SHP77 treated with DMSO at 0.1 percent for 48 hours (cell line): Measurements from ENCODE around the gene ARHGAP15.

ENCODE experiments used
- DNase-seq: peaks from one replicate; lab custom pipeline; 2025; lab: John Stamatoyannopoulos, UW

ARHGAP15 gene

DNA sequence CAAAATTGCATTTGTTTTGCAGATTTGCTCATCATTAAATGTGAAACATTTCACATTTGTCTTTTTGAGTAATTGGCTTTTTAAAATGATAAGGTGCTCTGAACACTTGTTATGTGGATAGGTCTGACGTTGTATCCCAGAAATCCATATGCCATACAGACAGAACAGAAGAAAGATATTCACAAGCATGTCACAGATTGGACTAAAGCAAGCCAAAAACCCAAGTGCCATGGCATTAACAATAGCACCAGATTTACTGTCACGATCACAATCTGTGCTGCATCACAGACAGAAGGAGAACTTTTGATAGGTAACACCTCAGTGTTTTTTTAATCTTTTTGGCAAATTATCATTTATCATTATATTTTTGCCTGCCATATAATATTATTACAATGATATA, 272.6 kb downstream of the ARHGAP15 start:
- no peak for DNase-seq

DNA sequence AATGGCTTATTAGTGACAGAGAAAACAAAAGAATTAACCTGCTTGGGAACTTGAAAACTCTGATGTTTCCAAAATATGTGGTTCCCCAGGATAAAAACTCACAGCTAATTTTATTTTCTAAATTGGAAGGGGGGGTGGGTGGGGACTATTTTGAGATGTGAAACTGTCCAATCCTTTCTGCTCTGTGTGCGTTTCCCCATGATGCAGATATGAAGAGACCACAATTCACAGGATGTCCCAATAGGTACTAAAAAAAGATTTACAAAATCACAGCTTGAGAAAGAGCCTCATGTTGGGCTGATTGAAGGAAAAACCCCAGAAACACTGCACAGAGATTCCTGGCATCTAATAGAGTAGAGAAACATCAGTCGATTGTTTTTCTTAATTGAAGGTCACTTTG, 273.2 kb downstream of the ARHGAP15 start:
- no peak for DNase-seq

DNA sequence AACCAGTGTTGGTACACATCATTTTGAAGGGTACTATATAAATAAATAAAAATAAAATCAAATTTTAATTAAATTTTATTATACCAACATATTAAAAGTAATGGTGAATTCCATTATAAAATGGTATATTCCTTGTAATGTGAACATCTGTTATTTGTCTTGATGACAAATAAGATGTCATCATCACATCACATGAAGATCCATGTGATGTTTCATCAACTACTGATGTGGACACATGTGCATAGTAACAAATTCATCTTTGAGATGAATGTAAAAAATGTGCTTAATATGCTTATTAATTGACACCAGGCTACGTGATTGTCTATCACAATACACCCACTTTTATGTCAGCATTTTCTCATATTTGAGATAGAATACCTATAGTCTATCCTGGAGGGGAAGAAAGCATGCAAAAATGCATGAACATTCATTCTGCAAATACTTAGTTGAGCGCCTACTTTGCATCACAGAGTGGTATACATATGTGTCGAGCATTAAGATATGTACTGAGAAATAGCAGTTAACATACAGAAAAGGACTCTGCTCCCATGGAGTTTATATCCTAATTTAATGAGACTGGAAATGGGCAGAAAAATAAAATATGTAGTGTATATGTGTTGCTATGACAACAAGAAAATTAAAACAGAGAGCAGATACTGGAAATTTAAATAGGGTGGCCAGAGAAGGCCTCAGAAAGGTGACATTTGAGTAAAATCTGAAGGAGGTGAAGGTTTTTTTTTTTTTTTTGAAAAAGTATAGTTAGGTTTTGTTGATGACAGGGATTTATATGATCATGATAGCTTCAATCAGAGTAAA, 281.1 kb downstream of the ARHGAP15 start:
- no peak for DNase-seq

DNA sequence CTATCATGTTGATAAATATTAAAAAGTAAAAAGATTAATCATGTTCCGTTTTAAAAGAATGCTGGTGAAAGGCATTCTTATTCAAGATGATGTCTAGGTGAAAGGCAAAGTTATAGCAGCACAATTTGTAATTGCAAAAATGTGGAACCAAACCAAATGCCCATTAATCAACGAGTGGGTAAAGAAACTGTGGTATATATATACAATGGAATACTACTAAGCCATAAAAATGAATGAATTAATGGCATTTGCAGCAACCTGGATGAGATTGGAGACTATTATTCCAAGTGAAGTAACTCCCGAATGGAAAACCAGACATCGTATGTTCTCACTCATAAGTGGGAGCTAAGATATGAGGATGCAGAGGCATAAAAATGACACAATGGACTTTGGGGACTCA, 286.4 kb downstream of the ARHGAP15 start:
- no peak for DNase-seq

DNA sequence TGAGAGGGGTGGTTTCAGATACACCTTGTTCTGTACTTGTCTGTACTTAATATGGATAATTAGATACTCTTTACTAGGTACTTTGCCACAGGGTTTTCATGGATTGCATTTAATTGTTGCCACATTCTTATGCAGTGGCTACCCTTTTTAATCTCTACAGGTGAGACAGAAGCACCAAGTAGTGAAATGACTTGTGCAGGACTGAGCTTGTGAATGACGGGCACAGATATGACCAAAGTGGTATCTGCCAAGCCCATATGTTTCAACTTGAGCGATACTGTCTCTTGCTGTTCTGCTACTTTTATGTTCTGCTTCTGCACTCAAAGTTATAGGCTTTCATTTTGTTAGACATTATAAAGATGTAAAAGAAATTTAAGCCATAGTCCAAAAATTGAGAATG, 288.2 kb downstream of the ARHGAP15 start:
- DNase-seq = no peak

DNA sequence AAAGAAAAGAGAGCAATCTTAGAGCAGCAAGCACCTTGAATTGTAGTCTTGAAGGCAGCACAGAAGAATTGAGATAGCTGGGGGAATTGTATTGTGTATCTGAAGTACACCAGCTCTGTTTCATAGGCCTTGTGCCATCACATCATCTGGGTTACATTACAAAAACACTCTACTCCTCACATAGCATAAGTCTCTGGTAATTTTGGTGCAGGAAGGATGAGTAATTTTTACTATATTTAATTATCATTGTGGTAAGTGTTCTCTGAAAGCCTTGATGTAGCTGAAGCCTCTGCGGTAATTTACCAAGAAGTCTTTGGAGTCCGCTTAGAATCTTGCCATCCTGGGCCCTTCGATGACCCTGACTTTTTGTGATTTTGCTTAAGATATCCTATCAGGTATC, 291.1 kb downstream of the ARHGAP15 start:
- no peak for DNase-seq

DNA sequence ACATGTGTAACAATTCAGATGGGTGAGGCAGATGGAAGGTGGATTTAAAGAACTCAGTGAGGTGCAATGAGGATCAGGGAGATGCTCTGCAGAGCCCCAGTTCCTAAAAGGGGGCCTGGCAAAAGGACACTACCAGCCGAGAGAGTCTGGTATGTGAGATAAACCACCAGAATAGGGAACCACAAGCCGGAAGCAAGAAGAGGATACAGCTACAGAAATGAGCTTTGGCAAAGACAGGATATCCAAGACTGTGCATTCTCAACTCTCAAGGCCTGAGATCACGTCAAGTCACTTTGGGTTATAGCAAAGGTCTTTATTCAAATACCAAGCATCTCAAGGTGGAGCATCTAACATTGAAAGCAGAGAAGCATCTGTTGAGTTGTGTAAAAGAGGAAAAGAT, 293.5 kb downstream of the ARHGAP15 start:
- no peak for DNase-seq

DNA sequence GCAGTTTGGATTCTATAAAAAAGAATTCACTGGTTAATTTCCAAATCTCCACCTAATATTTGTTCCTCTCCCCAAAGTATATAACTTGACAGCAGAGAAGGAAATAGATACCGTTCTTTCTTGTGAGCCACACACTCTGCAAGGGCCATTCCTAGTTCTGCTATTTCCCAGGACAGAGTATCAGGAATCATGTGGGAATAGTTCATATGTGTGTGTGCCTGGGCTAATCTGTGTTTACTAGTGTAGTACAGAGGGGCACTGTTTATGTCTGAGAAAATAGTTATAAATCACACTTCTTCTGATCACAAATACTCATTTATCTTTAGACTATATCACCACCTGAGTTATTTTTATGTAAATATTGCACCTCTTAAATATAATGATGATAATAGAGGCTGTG, 296.7 kb downstream of the ARHGAP15 start:
- no peak for DNase-seq

DNA sequence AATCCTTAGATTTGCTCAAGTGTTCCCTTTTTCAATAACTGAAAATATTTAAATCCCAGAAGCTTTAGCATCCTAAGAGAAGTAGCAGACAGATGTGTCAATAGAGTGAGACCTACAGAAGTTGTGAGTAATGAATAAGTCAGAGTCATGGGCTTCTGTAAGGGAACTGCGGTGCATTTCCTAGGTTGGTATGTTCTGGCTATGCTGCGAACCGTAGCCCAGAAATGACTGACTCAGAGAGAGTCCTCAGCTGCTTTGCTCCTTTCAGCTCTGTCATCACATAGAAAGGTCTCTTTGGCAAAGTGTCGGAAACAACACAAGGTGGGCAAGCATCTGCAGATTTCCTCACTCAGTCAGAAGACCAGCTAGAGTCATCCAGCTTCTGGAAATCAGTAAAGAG, 297.1 kb downstream of the ARHGAP15 start:
- no peak for DNase-seq

DNA sequence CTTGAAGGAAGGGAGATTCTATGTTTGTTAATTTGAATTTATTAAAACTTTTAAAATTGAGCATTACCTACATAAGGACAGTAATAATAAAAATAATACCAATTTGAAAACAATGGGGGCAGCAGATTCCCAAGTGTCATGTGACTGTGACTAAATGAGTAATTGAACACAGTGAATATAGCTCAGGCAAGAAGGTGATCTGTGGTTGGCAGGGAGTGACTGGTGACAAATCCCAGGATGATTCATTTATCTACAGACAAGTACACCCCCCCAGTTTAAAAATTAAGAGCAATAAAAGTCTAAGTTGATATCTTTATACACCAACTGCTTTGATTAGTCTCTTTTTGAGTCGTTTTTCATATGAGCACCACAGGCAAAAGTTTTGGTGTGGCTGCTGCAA, 299.5 kb downstream of the ARHGAP15 start:
- DNase-seq = no peak

DNA sequence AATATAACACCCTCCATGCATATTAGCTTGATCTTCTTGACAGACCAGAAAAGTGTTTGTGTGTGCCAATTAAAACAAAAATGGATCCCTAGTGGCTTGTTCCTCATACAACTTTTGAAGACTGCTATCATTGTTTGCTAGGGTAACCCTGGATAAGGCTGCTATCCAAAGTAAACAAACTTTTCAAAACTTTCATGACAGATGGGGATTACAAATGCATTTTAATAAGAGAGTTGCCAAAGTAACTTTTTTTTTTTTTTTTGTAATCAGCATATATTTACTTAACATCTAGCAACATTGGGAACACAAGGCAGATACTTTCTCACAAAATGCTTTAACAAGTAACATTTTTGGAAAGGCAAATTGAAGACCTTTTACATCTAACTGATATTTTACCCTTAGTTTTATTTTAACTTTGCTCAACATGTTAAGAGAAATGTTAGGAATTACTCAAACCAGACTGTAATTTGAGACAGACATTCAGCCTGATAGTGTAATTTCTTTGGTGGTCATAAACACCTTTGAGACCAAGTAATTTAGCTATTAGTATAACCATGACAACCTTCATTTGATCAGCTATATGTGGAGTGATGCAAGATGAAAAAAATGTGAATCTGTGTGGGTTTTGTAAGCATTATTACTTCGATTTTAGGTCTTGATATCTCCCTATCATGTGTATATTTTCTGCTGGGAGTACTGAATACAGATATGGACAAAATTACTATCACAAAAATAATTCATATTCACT, 300.9 kb downstream of the ARHGAP15 start:
- no peak for DNase-seq

DNA sequence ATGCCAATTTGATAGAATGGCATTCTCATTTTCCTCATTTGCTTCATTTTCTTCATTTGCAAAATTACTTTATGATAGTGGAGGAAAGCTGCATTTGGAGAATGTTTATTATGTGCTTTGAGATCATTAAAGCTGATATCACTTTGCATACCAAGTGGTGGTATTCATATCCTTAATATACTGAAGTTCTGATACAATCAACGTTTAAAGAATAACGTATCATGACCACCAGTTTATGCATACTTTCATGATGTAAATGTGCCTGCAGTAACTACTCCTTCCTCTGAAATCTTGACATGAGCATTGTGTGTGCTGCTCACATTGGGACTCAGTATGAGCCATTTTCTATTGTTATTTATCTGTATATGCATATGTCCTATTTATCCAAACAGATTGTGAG, 302.1 kb downstream of the ARHGAP15 start:
- no peak for DNase-seq

DNA sequence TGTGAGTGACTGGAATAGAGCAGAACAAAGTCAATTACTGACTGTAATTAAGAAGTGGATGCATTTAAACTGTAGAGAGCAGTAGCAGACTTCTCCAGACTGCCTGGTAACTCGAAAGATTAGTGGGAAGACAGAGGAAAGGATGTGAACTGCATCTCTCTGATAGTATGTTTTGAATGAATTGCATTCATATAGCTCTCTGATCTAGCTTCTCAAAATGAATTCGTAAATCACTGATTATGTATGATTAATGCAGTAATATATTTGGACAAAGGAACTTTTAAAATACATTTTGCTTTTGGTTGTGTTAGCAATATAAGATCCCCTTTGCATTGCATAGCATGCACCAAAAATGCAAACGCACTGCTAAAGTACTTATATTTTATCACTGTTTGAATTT, 304.0 kb downstream of the ARHGAP15 start:
- DNase-seq = no peak

DNA sequence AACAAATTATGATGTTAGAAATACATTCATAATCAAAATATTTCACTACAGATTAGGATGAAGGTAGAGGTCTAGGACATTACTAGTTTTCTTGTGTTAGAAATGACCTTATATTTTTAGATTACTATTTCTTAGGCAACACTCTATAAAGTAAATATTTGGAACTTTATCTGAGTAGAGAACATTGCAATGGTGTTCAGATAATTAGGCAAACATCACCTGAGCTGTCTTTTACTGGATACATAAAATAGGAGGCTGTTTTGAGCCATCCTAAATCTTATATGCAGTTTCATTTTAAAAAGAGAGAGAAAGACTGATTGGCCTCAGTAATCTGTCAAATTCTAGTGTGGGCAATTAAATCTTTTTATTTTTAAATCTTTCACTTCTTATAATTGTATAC, 304.6 kb downstream of the ARHGAP15 start:
- DNase-seq = no peak

DNA sequence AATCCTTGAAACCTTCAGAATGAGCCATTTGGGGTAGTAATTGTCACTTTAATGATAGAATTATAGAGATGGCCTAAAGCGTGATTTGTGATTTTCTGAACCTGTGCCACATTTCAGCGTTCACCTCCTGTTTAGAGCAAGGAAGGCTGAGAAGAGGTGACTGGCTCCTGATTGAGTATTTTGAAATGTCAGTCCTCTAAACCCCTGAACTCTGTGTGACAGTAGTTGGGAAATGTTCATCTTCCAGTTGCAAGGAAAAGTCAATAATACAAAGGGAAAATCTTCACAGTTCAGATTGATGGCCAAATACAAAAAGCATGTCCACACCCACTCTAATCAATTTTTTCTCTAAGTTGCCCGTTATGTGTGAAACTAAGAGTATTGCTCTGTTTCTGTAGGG, 305.2 kb downstream of the ARHGAP15 start:
- no peak for DNase-seq

DNA sequence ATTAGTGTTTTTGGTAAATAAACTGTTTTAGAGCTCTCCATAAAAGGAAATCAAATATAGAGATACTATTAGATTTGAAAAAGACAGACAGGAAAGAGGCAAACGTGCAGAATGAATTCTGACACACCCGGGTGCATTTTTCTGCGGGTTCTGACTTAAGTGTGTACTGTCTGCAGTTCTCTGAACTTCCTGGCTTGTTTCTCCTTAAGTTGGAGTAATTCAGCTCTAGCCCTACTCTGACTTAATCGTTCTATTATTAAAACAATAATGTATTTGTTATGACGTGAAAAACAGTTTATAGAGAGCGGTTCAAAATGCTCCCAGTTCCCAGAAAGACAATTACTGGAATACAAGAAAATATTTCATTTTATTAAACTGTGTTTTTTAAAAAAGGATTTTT, 305.9 kb downstream of the ARHGAP15 start:
- DNase-seq = no peak

DNA sequence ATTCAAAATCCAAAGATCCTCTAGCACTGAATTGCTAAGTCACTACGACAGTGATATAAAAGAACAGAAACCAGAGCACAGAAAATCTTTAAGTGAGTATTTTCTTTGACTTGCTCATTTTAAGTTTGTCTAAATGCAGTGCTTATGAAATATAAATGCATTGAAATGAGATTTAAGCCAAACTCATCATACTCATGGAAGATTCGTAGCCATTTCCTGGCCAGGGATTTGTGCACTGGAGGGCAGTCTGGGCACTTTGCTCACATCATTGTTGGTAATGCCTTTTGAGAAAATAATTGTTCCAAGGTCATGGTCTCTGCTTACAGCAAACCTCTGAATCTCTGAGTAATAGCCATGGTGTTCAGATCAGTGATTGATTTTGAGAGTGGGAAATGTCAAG, 307.7 kb downstream of the ARHGAP15 start:
- DNase-seq = no peak

DNA sequence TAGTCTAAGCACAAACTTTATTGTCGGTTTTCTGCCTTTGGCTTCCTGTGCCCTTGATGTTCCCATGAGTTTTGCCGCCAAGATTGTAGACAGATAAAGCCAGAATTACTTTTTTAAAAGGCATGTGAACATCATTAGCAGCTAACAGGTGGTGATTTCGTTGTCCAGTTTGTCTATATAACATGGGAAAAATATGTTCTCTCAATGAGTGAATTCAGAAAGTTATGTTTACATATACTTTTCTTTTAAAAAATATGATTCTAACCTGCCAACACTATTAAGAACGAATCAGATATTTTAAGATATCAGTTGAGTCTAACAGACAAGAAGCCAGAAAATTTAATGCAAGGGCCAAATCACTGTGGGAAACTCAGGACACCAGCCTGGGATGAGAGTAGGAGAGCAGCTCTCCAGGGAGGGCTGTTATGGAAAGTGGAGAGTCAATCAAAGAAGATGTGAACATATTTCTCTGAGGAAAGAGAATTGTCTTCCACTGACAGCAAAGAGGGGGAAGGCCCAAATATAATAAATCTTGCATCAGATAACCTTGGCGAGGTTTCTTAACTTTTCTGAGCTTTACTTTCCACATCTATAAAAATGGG, 311.3 kb downstream of the ARHGAP15 start:
- no peak for DNase-seq

DNA sequence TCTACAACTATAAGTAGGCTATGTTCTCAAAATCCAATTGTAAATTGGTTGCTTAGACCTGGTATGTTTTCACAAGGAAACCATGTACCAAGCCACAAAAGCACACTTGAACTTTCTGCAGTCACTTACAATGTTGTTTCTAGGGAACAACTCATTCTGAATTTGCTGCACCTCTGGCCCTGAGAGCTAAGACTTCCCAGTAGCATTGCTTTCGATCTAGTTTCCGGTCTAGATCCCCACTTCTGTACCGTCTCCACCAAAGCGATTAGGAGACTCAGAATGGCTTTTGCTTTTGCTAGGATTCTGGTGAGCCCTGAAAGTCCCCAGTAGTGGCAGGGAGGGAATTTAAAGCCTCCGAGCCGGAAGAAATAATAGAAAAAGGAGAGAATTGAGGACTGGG, 313.0 kb downstream of the ARHGAP15 start:
- no peak for DNase-seq

DNA sequence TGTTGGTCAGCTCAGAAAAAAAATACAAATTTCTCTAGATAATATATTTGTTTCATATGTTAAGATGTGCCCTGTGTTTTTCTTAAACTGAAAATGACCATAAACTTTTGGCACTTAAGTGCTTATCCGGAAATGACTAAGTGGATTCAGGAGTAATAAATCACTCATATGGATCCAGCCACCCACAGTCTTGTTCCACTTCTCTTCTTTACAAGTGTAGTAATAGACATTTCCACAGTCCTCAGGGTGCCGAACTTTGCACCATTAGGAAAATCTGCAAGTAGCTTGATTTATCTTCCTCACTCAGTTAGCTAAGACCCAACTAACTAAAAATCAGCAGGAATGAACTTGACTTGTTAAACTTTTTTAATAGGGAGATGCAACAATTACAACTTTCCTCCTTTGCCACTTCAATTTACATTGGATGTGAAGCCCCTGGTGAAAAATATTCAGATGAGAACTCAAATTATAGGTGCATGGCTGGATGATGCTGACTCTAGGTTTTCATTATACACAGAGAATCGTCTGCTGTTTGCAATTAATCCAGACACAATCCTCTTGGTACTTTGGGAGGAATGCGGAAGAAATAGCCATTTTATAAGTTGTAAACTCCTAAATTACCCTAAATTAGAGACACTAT, 322.5 kb downstream of the ARHGAP15 start:
- DNase-seq = no peak

DNA sequence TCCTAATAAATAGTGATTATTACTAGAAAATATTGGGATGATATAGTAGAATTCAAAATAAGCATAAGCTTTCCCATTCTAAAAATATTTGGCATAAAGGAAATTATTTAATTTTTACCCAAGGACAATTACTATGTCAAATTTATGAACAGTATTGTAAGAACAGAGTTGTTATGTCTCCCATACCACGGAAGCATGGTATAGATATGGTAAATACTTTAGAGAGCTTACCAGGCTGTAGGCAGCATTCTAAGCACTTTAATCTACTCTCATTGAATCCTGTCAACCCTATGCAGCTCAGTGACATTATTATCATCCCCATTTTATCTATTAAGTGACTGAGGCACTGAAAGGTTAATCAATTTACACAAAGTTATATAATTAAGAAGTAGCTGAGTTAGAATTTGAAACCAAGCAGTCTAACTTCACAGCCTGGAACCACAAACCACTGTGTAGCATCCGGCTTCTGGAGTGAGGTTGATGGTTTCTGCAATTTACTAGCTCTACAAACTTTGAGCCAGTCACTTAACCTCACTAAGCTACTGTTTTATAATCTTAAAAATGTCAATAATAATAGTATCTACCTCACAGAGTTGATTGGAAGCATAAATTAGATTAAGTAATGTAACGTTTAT, 323.7 kb downstream of the ARHGAP15 start:
- no peak for DNase-seq

DNA sequence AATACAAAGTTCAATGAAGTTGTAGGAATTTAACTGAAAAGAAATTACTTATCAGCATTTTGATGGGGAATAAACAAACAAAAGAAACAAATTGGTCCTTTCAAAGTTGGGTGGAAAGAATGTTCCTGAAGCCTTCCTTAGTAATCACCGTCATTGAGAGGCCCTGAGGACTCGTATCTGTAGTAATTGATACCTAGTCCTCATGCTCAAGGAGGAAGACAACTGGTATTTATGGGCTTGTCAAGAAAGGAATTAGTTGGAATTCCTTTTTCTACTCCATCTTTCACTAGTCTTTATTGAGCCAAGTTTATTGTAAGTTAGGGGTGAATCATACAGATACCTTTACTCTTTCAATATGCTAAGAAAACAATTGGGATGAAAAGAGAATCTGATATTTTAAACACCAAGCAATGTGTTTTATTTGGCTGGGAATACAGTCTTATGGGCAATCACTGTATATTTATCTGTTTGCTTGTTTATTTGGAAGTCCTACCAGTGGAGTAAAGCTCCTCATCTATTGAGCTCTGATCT, 324.8 kb downstream of the ARHGAP15 start:
- no peak for DNase-seq
